ENCODE data around the gene CYP3A5.

- TF ChIP-seq POLR2A (IDR thresholded peaks at IDR 0.05) (no peak), CTCF (IDR thresholded peaks at IDR 0.05) (no peak)
These were observed 55.3 kb downstream of the CYP3A5 start for GRCh38 chr7:99624484-99624883.

All from adrenal gland (tissue), 5 donors.